ENCODE measurements around the gene SUPT20HL1.
A peak's percentile ranks its signal among the peaks of the same experiment; 100 is the strongest.

The SUPT20HL1 gene

GRCh38 chrX:24339911-24340310 lies 20.5 kb upstream of the SUPT20HL1 start:
- no peak for TF ChIP-seq BHLHE40 (IDR thresholded peaks at IDR 0.05; ENCODE audit: borderline replicate concordance)
- no peak for TF ChIP-seq CTBP1 (IDR thresholded peaks at IDR 0.05; ENCODE audit: borderline replicate concordance)
- ChIA-PET CTCF (no interaction called here), POLR2A (no interaction called here)
- no peak for DNase-seq (ENCODE audit: extremely low spot score)

- TF ChIP-seq ARNT (IDR thresholded peaks at IDR 0.05), result no peak
- TF ChIP-seq CTBP1 (IDR thresholded peaks at IDR 0.05; ENCODE audit: borderline replicate concordance), result no peak
- no peak for TF ChIP-seq PKNOX1 (IDR thresholded peaks at IDR 0.05)
- TF ChIP-seq NFRKB (IDR thresholded peaks at IDR 0.05), result no peak
- no peak for TF ChIP-seq SUZ12 (IDR thresholded peaks at IDR 0.05)
- no peak for TF ChIP-seq LEF1 (IDR thresholded peaks at IDR 0.05; ENCODE audit: borderline replicate concordance)
- no peak for TF ChIP-seq TARDBP (IDR thresholded peaks at IDR 0.05)
- no peak for TF ChIP-seq BHLHE40 (IDR thresholded peaks at IDR 0.05; ENCODE audit: borderline replicate concordance)
- TF ChIP-seq SP1 (IDR thresholded peaks at IDR 0.05), result no peak
- TF ChIP-seq FOXA1 (IDR thresholded peaks at IDR 0.05), result no peak
- TF ChIP-seq ELF4 (IDR thresholded peaks at IDR 0.05), result no peak
- TF ChIP-seq L3MBTL2 (conservative IDR thresholded peaks at IDR 0.05), result no peak
- no peak for TF ChIP-seq HDGF (IDR thresholded peaks at IDR 0.05; ENCODE audit: borderline replicate concordance)
- DNase-seq (ENCODE audit: extremely low spot score), result no peak
- POLR2A ChIA-PET, result no interaction called here
- CTCF ChIA-PET, result no interaction called here
Observed at GRCh38 chrX:24340501-24340900, 19.9 kb upstream of the SUPT20HL1 start.

GRCh38 chrX:24341795-24342194 lies 18.6 kb upstream of the SUPT20HL1 start:
- no peak for DNase-seq (ENCODE audit: extremely low spot score)
- ChIA-PET CTCF (no interaction called here), POLR2A (no interaction called here)
- no peak for TF ChIP-seq CTBP1 (IDR thresholded peaks at IDR 0.05; ENCODE audit: borderline replicate concordance)
- TF ChIP-seq ARNT (IDR thresholded peaks at IDR 0.05), result no peak
- TF ChIP-seq HDGF (IDR thresholded peaks at IDR 0.05; ENCODE audit: borderline replicate concordance), result no peak
- no peak for TF ChIP-seq NFRKB (IDR thresholded peaks at IDR 0.05)
- no peak for TF ChIP-seq L3MBTL2 (conservative IDR thresholded peaks at IDR 0.05)
- no peak for TF ChIP-seq BHLHE40 (IDR thresholded peaks at IDR 0.05; ENCODE audit: borderline replicate concordance)
- no peak for TF ChIP-seq PKNOX1 (IDR thresholded peaks at IDR 0.05)
- no peak for TF ChIP-seq ELF4 (IDR thresholded peaks at IDR 0.05)
- TF ChIP-seq FOXM1 (IDR thresholded peaks at IDR 0.05; ENCODE audit: borderline replicate concordance), result no peak
- TF ChIP-seq FOXK2 (IDR thresholded peaks at IDR 0.05), result no peak
- no peak for TF ChIP-seq SP1 (IDR thresholded peaks at IDR 0.05)

GRCh38 chrX:24343719-24344118 lies 16.7 kb upstream of the SUPT20HL1 start:
- DNase-seq (ENCODE audit: extremely low spot score), result no peak
- ChIA-PET POLR2A (no interaction called here), CTCF (no interaction called here)
- no peak for TF ChIP-seq CTBP1 (IDR thresholded peaks at IDR 0.05; ENCODE audit: borderline replicate concordance)
- TF ChIP-seq PKNOX1 (IDR thresholded peaks at IDR 0.05), result no peak
- TF ChIP-seq ELF4 (IDR thresholded peaks at IDR 0.05), result no peak
- TF ChIP-seq LEF1 (IDR thresholded peaks at IDR 0.05; ENCODE audit: borderline replicate concordance), result no peak

- peak; percentile 12 for DNase-seq (ENCODE audit: extremely low spot score)
- POLR2A ChIA-PET, result no interaction called here
- TF ChIP-seq NFRKB (IDR thresholded peaks at IDR 0.05) (no peak), FOXK2 (IDR thresholded peaks at IDR 0.05) (no peak), ARNT (IDR thresholded peaks at IDR 0.05) (no peak), CTBP1 (IDR thresholded peaks at IDR 0.05; ENCODE audit: borderline replicate concordance) (no peak), BHLHE40 (IDR thresholded peaks at IDR 0.05; ENCODE audit: borderline replicate concordance) (no peak), SP1 (IDR thresholded peaks at IDR 0.05) (no peak), FOXM1 (IDR thresholded peaks at IDR 0.05; ENCODE audit: borderline replicate concordance) (no peak), ELF4 (IDR thresholded peaks at IDR 0.05) (no peak), TARDBP (IDR thresholded peaks at IDR 0.05) (no peak), FOXA1 (IDR thresholded peaks at IDR 0.05) (no peak), L3MBTL2 (conservative IDR thresholded peaks at IDR 0.05) (no peak)
- CTCF ChIA-PET, result interaction anchor here (1.6 kb wide), 1 partner anchor 23 kb away, joined by 3 read pairs; no protein-coding TSS in a partner anchor
Observed at GRCh38 chrX:24347881-24348280, 12.6 kb upstream of the SUPT20HL1 start.

- ChIA-PET POLR2A (no interaction called here), CTCF (no interaction called here)
- TF ChIP-seq FOXM1 (IDR thresholded peaks at IDR 0.05; ENCODE audit: borderline replicate concordance) (no peak), L3MBTL2 (conservative IDR thresholded peaks at IDR 0.05) (no peak), CTBP1 (IDR thresholded peaks at IDR 0.05; ENCODE audit: borderline replicate concordance) (no peak), ELF4 (IDR thresholded peaks at IDR 0.05) (no peak), NFRKB (IDR thresholded peaks at IDR 0.05) (no peak), LEF1 (IDR thresholded peaks at IDR 0.05; ENCODE audit: borderline replicate concordance) (no peak), FOXK2 (IDR thresholded peaks at IDR 0.05) (no peak), SP1 (IDR thresholded peaks at IDR 0.05) (no peak), FOXA1 (IDR thresholded peaks at IDR 0.05) (no peak), BHLHE40 (IDR thresholded peaks at IDR 0.05; ENCODE audit: borderline replicate concordance) (no peak), HDGF (IDR thresholded peaks at IDR 0.05; ENCODE audit: borderline replicate concordance) (no peak), SUZ12 (IDR thresholded peaks at IDR 0.05) (no peak), TARDBP (IDR thresholded peaks at IDR 0.05) (no peak), ZNF384 (IDR thresholded peaks at IDR 0.05) (no peak), PKNOX1 (IDR thresholded peaks at IDR 0.05) (no peak)
- no peak for DNase-seq (ENCODE audit: extremely low spot score)
Observed at GRCh38 chrX:24350217-24350616, 10.2 kb upstream of the SUPT20HL1 start.
